ENCODE measurements around the gene EVI2B.

- TF ChIP-seq, protein P1, sequence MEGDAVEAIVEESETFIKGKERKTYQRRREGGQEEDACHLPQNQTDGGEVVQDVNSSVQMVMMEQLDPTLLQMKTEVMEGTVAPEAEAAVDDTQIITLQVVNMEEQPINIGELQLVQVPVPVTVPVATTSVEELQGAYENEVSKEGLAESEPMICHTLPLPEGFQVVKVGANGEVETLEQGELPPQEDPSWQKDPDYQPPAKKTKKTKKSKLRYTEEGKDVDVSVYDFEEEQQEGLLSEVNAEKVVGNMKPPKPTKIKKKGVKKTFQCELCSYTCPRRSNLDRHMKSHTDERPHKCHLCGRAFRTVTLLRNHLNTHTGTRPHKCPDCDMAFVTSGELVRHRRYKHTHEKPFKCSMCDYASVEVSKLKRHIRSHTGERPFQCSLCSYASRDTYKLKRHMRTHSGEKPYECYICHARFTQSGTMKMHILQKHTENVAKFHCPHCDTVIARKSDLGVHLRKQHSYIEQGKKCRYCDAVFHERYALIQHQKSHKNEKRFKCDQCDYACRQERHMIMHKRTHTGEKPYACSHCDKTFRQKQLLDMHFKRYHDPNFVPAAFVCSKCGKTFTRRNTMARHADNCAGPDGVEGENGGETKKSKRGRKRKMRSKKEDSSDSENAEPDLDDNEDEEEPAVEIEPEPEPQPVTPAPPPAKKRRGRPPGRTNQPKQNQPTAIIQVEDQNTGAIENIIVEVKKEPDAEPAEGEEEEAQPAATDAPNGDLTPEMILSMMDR (IDR thresholded peaks at IDR 0.05): no peak
- TF ChIP-seq EP300 (IDR thresholded peaks at IDR 0.05; ENCODE audit: low read depth) (no peak), POLR2AphosphoS5 (IDR thresholded peaks at IDR 0.05) (peak in 2 of 3 donors; percentile 10 to 30)
Measured at GRCh38 chr17:31274252-31274651, 39.6 kb downstream of the EVI2B start.

Measured in transverse colon (tissue), 4 donors.